GM12878 (cell line): ENCODE results near the gene CHMP4A. TPM values are rescaled to one million over a fixed set of nuclear protein-coding genes. Genes with fewer than 3 reads are reported as not detected.
A peak's percentile ranks its signal among the peaks of the same experiment; 100 is the strongest.

Experiments used
- ATAC-seq: fragments of 200-7000 bp; cut with Tn5 transposase; 3 replicates; pipeline ENCODE4 v1.9.1; 2020; ENCODE audit warnings: mild to moderate bottlenecking, moderate library complexity
- BruUV-seq: library from RNA; stranded (reverse); fragments of 400-500 nt; replicated peaks from 2 replicates; lab custom pipeline; 2021; lab: Mats Ljungman, UMichigan
- CTCF ChIA-PET: fragments of 300-600 bp; sonication (Branson Sonifier 250); formaldehyde crosslinking; extraction: SDS; loops from one replicate; lab custom pipeline; 2021; ENCODE audit warnings: inconsistent platforms; lab: Yijun Ruan, JAX
- POLR2A ChIA-PET: fragments of 350-600 bp; formaldehyde crosslinking; extraction: SDS; loops from one replicate; lab custom pipeline; 2021; ENCODE audit warnings: inconsistent platforms; lab: Charles Lee
- RAD21 ChIA-PET: fragments of 300-600 bp; sonication (Branson Sonifier 250); formaldehyde crosslinking; loops from one replicate; lab custom pipeline; 2023; ENCODE audit warnings: antibody characterized with exemption; ENCODE audit not compliant: unreplicated experiment; lab: Charles Lee
- SMC1A ChIA-PET: fragments of 300-600 bp; sonication (Branson Sonifier 250); formaldehyde crosslinking; loops from one replicate; lab custom pipeline; 2023; ENCODE audit not compliant: unreplicated experiment, uncharacterized antibody; lab: Charles Lee
- DNase-seq: peaks from one replicate; pipeline ENCODE4 v3.0.0-alpha.2; 2011; ENCODE audit warnings: low read depth, low spot score
- FAIRE-seq: peaks from 3 replicates; lab custom pipeline; 2011; peaks lifted over from hg19 to GRCh38; lab: Jason Lieb, UNC
- H2AFZ ChIP-seq: 2 replicates; pipeline ENCODE4 v1.6.0; 2011; ENCODE audit warnings: low read depth, low read length, control low read depth; ENCODE audit not compliant: control insufficient read depth
- H3K27ac ChIP-seq: 2 replicates; pipeline ENCODE4 v1.5.1; 2011; ENCODE audit warnings: control low read depth; ENCODE audit not compliant: control insufficient read depth, insufficient read depth
- H3K27me3 ChIP-seq, 2 experiments: replicated peaks in 1 of 2; 2 replicates each; pipeline versions ENCODE4 v1.6.0 to v1.6.1; 2011; ENCODE audit warnings: low read length in 1 of 2; ENCODE audit not compliant: control insufficient read depth in 2 of 2, insufficient read depth in 2 of 2
- H3K36me3 ChIP-seq, 2 experiments: 2 replicates each; pipeline ENCODE4 v1.5.1; 2011; ENCODE audit warnings: low read length in 1 of 2; ENCODE audit not compliant: control insufficient read depth in 2 of 2, insufficient read depth in 2 of 2
- H3K4me1 ChIP-seq: 2 replicates; pipeline ENCODE4 v1.6.1; 2011; ENCODE audit warnings: mild to moderate bottlenecking, low read length, moderate library complexity, mixed read lengths; ENCODE audit not compliant: control insufficient read depth, insufficient read depth
- H3K4me2 ChIP-seq: 2 replicates; pipeline ENCODE4 v1.6.0; 2011; ENCODE audit warnings: control low read depth; ENCODE audit not compliant: control insufficient read depth, insufficient read depth
- H3K4me3 ChIP-seq: fragments of 200-600 bp; sonication (generic); 2 replicates; pipeline ENCODE4 v1.5.1; 2016
- H3K79me2 ChIP-seq: 2 replicates; pipeline ENCODE4 v1.6.0; 2011; ENCODE audit warnings: low read length; ENCODE audit not compliant: control insufficient read depth, insufficient read depth
- H3K9ac ChIP-seq: 2 replicates; pipeline ENCODE4 v1.8.0; 2011; ENCODE audit warnings: low read length, control low read depth, mixed read lengths; ENCODE audit not compliant: control insufficient read depth, insufficient read depth
- H3K9me3 ChIP-seq: replicated peaks from 3 replicates; pipeline ENCODE4 v1.5.1; 2011; ENCODE audit warnings: mild to moderate bottlenecking, low read length; ENCODE audit not compliant: control insufficient read depth, insufficient read depth
- H4K20me1 ChIP-seq: 2 replicates; pipeline ENCODE4 v1.6.0; 2011; ENCODE audit not compliant: control insufficient read depth, insufficient read depth
- ATF7 ChIP-seq: fragments of 450-650 bp; IDR thresholded peaks from 2 replicates; pipeline ENCODE4 v1.6.1; 2016; ENCODE audit warnings: low read depth, mild to moderate bottlenecking
- BMI1 ChIP-seq: fragments of 450-650 bp; IDR thresholded peaks from 2 replicates; pipeline ENCODE4 v1.6.1; 2016; ENCODE audit warnings: mild to moderate bottlenecking, moderate library complexity, borderline replicate concordance
- CBFB ChIP-seq: IDR thresholded peaks from 2 replicates; pipeline ENCODE4 v1.6.1; 2016; ENCODE audit warnings: antibody characterized with exemption, low read depth
- CHD1 ChIP-seq: IDR thresholded peaks from 2 replicates; pipeline ENCODE4 v1.6.1; 2012; ENCODE audit warnings: low read depth, low read length, improper control_type of control experiment
- DPF2 ChIP-seq: fragments of 450-650 bp; IDR thresholded peaks from 2 replicates; pipeline ENCODE4 v1.6.1; 2017; ENCODE audit warnings: mild to moderate bottlenecking
- EGR1 ChIP-seq, 2 experiments: IDR thresholded peaks; 1 replicate in 1 of 2; 2 replicates in 1 of 2; pipeline ENCODE4 v1.6.1; 2011 to 2012; ENCODE audit warnings: low read depth in 2 of 2, low read length in 2 of 2, borderline replicate concordance in 1 of 2, mild to moderate bottlenecking in 1 of 2, moderate library complexity in 1 of 2
- ETV6 ChIP-seq, 2 experiments: fragments of 450-650 bp in 1 of 2; IDR thresholded peaks in 1 of 2; conservative IDR thresholded peaks in 1 of 2; 2 replicates each; pipeline ENCODE4 v1.6.1; 2014; ENCODE audit warnings: antibody characterized with exemption in 1 of 2, borderline replicate concordance in 1 of 2, low read depth in 1 of 2, mild to moderate bottlenecking in 1 of 2, moderate library complexity in 1 of 2
- HCFC1 ChIP-seq: fragments of 150-350 bp; IDR thresholded peaks from 2 replicates; pipeline ENCODE4 v1.6.1; 2014; ENCODE audit warnings: low read length
- KAT2A ChIP-seq: conservative IDR thresholded peaks from 2 replicates; pipeline ENCODE4 v1.6.1; 2011; ENCODE audit warnings: low read depth, low read length; ENCODE audit not compliant: control insufficient read depth
- NFIC ChIP-seq: IDR thresholded peaks from 2 replicates; pipeline ENCODE4 v1.6.1; 2012; ENCODE audit warnings: low read depth, mild to moderate bottlenecking, inconsistent platforms, low read length, moderate library complexity
- NR2C1 ChIP-seq: fragments of 450-650 bp; IDR thresholded peaks from 2 replicates; pipeline ENCODE4 v1.6.1; 2017; ENCODE audit warnings: antibody characterized with exemption, mild to moderate bottlenecking, moderate library complexity
- NRF1 ChIP-seq: conservative IDR thresholded peaks from 2 replicates; pipeline ENCODE4 v1.6.1; 2011; ENCODE audit warnings: mild to moderate bottlenecking, low read depth, low read length, improper control_type of control experiment
- PAX8 ChIP-seq: fragments of 450-650 bp; IDR thresholded peaks from 2 replicates; pipeline ENCODE4 v1.6.1; 2017; ENCODE audit warnings: mild to moderate bottlenecking, moderate library complexity
- POLR2AphosphoS5 ChIP-seq: IDR thresholded peaks from 2 replicates; pipeline ENCODE4 v1.6.1; 2011; ENCODE audit warnings: mild to moderate bottlenecking, low read length, inconsistent platforms
- SMAD1 ChIP-seq: fragments of 450-650 bp; IDR thresholded peaks from 2 replicates; pipeline ENCODE4 v1.6.1; 2018; ENCODE audit warnings: mild to moderate bottlenecking, low read depth; ENCODE audit not compliant: partially characterized antibody
- SMC3 ChIP-seq: IDR thresholded peaks from 2 replicates; pipeline ENCODE4 v1.6.1; 2011; ENCODE audit warnings: low read length, improper control_type of control experiment, borderline replicate concordance
- TARDBP ChIP-seq: IDR thresholded peaks from 2 replicates; pipeline ENCODE4 v1.6.1; 2016; ENCODE audit warnings: borderline replicate concordance
- TCF12 ChIP-seq: IDR thresholded peaks from 2 replicates; pipeline ENCODE4 v1.6.1; 2011; ENCODE audit warnings: low read depth, mild to moderate bottlenecking, low read length
- YY1 ChIP-seq: IDR thresholded peaks from 2 replicates; pipeline ENCODE4 v1.6.1; 2011; ENCODE audit warnings: low read depth, mild to moderate bottlenecking, low read length
- WGBS: methylation state at CpG from one replicate; pipeline ENCODE4 v1.1.6; 2016; ENCODE audit warnings: low lambda C conversion rate; ENCODE audit not compliant: insufficient replicate concordance, insufficient coverage; ENCODE audit errors: missing lambda C conversion rate; 5-methylcytosine and 5-hydroxymethylcytosine counted together
- in situ Hi-C: fragments of 300-500 bp; cut with MboI; formaldehyde crosslinking; loops from 9 replicates; pipeline ENCODE4 v1.14.3; 2018; ENCODE audit warnings: mixed read lengths
- intact Hi-C: fragments of 100-400 bp; cut with micrococcal nuclease; formaldehyde crosslinking; loops from one replicate; pipeline ENCODE4 v1.14.2; 2022; ENCODE audit not compliant: unreplicated experiment
- polyA plus RNA-seq, 11 experiments: library from polyadenylated mRNA; depleted of rRNA in 4 of 11; unstranded in 6 of 11; stranded (reverse) in 5 of 11; fragments of >200 nt; fragmentation: Nextera tagmentation in 4 of 11; fragmentation: Illumina TruSeq in 1 of 11; extraction: Ambion mirVana in 4 of 11; extraction: Trizol in 1 of 11; gene quantifications; 1 replicate in 1 of 11; 2 replicates in 10 of 11; pipeline versions ENCODE4 v1.2.1 to v1.2.3, GENCODE V29; 2011 to 2016; ENCODE audit warnings: inconsistent platforms in 2 of 11, missing spikeins in 2 of 11, low read depth in 1 of 11
- total RNA-seq, 4 experiments: library from RNA; depleted of rRNA in 3 of 4; stranded (reverse); fragments of >200 nt in 3 of 4; fragmentation: Illumina TruSeq in 1 of 4; extraction: Trizol in 1 of 4; gene quantifications; 2 replicates each; pipeline versions ENCODE4 v1.2.1 to v1.2.3, GENCODE V29; 2013 to 2021
- TF ChIP-seq, protein P1 (sequence below): fragments of 450-650 bp; IDR thresholded peaks from 2 replicates; pipeline ENCODE4 v1.6.1; 2016; ENCODE audit warnings: mild to moderate bottlenecking
- TF ChIP-seq, protein P2 (sequence below): IDR thresholded peaks from 2 replicates; pipeline ENCODE4 v1.6.1; 2012; ENCODE audit warnings: low read depth, low read length, improper control_type of control experiment

CHMP4A gene
- total and polyA plus RNA-seq, 10 of the 15 experiments (the other 5 are each of a cell fraction or from before 2014, with no cell fraction given), result 35.5 to 151 (median 84.7) TPM

DNA sequence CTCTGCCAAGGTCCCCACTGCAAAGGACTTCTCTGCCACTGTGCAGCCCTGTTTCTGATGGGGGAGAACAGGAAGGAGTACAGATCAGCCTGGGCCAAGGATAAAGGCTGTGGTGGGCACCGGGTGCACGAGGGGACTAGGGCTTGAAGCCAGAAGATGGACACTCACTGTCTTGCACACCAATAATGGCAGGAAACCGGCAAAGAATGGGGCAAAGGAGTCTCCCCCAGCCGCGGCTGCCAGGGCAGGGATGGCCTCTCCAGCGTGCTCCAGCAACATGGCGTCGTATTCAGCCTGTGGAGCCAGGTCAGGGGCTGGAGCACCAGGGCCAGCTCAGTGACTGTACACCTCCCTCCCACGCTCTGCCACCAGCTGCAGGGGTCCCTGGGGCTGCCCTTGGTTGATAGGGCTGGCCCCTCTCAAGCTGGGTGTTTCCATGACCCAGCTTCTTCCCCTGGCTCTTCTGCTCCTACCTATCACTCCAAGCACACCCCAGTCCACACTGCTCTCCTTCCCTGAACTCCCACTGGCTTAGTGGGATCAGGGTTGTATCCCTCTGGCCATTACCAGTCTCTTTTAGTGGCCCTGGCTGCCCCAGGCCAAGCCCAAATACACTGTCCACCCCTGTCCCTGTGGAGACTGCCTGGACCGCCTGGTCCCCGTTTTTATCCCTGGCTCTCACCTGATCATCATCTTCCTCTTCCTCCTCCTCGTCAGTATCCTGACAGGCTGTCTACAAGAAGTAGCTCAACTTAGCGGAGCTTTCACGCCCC lies 31.0 kb downstream of the CHMP4A start:
- ATAC-seq, result no peak; the same call in 2 of the 3 replicates
- Histone ChIP-seq H3K36me3 (peaks cover 25 to 57% of the 10 kb centered on the region in 2 experiments), H3K27me3 (no peaks in the 10 kb centered on the region), H3K9ac (no peak overlapping the region), H3K4me1 (no peaks in the 10 kb centered on the region), H4K20me1 (no peaks in the 10 kb centered on the region), H3K4me2 (no peak overlapping the region), H3K4me3 (no peak overlapping the region), H3K27ac (no peak overlapping the region), H3K9me3 (no peaks in the 10 kb centered on the region), H2AFZ (no peak overlapping the region), H3K79me2 (peaks cover 7% of the 10 kb centered on the region)
- ChIA-PET CTCF (no interaction called here), SMC1A (interaction anchor here (0.9 kb wide), 1 partner anchor 13 kb away, joined by 3 read pairs; the partner anchor contains the start of gene TM9SF1), RAD21 (interaction anchor here (0.5 kb wide), 1 partner anchor 20 kb away, joined by 3 read pairs; no protein-coding TSS in a partner anchor), POLR2A (interaction anchor here (1.6 kb wide), 1 partner anchor 21 kb away, joined by 6 read pairs; the partner anchor contains the start of gene IRF9)
- in situ Hi-C loops, result no loop called here
- BruUV-seq, result no TSS peak
- no peak for FAIRE-seq
- intact Hi-C loops, result no loop called here
- DNase-seq, result no peak
- WGBS, result 92% methylated on average over 14 of the region's 14 CpGs
- TF ChIP-seq POLR2AphosphoS5, result peak; percentile 34
- no peak for TF ChIP-seq DPF2
- TF ChIP-seq SMC3, result no peak
- no peak for TF ChIP-seq NR2C1
- no peak for TF ChIP-seq PAX8
- no peak for TF ChIP-seq CHD1
- TF ChIP-seq, protein P1, sequence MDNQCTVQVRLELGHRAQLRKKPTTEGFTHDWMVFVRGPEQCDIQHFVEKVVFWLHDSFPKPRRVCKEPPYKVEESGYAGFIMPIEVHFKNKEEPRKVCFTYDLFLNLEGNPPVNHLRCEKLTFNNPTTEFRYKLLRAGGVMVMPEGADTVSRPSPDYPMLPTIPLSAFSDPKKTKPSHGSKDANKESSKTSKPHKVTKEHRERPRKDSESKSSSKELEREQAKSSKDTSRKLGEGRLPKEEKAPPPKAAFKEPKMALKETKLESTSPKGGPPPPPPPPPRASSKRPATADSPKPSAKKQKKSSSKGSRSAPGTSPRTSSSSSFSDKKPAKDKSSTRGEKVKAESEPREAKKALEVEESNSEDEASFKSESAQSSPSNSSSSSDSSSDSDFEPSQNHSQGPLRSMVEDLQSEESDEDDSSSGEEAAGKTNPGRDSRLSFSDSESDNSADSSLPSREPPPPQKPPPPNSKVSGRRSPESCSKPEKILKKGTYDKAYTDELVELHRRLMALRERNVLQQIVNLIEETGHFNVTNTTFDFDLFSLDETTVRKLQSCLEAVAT, result no peak
- TF ChIP-seq HCFC1, result no peak
- TF ChIP-seq TCF12, result no peak
- no peak for TF ChIP-seq BMI1
- TF ChIP-seq ATF7, result no peak
- no peak for TF ChIP-seq EGR1 (IDR thresholded peaks at IDR 0.05; ENCODE audit: borderline replicate concordance in 1 of 2, low read depth in 2 of 2, low read length in 2 of 2)
- TF ChIP-seq YY1, result 0 out of 2 replicates have a peak, but pooled peaks have one; percentile 13
- no peak for TF ChIP-seq NFIC
- no peak for TF ChIP-seq ETV6 (conservative IDR thresholded peaks at IDR 0.05 in 1 of 2, IDR thresholded peaks at IDR 0.05 in 1 of 2; ENCODE audit: borderline replicate concordance in 1 of 2, low read depth in 1 of 2)
- TF ChIP-seq TARDBP, result no peak
- TF ChIP-seq SMAD1, result no peak
- no peak for TF ChIP-seq KAT2A
- no peak for TF ChIP-seq NRF1
- peak; percentile 6; the same call in 1 of the 2 replicates for TF ChIP-seq CBFB
- TF ChIP-seq, protein P2, sequence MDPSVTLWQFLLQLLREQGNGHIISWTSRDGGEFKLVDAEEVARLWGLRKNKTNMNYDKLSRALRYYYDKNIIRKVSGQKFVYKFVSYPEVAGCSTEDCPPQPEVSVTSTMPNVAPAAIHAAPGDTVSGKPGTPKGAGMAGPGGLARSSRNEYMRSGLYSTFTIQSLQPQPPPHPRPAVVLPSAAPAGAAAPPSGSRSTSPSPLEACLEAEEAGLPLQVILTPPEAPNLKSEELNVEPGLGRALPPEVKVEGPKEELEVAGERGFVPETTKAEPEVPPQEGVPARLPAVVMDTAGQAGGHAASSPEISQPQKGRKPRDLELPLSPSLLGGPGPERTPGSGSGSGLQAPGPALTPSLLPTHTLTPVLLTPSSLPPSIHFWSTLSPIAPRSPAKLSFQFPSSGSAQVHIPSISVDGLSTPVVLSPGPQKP, result no peak
